Stimulated activated CD4-positive, alpha-beta T cell treated with anti-CD3 and anti-CD28 coated beads, Interleukin-1b, Interleukin-23, amount 100 ng/mL, for 48 hours (primary cell): Measurements from ENCODE around the gene FIBP.
A peak's percentile ranks its signal among the peaks of the same experiment; 100 is the strongest.
"Not testable (repeated sequence)": the region's sequence is repeated elsewhere in the genome, so short reads cannot be mapped to it uniquely, and the experiment has no call there.

Experiments
- DNase-seq: peaks from one replicate; pipeline ENCODE4 v3.0.0-alpha.2; 2020

Gene FIBP

DNA sequence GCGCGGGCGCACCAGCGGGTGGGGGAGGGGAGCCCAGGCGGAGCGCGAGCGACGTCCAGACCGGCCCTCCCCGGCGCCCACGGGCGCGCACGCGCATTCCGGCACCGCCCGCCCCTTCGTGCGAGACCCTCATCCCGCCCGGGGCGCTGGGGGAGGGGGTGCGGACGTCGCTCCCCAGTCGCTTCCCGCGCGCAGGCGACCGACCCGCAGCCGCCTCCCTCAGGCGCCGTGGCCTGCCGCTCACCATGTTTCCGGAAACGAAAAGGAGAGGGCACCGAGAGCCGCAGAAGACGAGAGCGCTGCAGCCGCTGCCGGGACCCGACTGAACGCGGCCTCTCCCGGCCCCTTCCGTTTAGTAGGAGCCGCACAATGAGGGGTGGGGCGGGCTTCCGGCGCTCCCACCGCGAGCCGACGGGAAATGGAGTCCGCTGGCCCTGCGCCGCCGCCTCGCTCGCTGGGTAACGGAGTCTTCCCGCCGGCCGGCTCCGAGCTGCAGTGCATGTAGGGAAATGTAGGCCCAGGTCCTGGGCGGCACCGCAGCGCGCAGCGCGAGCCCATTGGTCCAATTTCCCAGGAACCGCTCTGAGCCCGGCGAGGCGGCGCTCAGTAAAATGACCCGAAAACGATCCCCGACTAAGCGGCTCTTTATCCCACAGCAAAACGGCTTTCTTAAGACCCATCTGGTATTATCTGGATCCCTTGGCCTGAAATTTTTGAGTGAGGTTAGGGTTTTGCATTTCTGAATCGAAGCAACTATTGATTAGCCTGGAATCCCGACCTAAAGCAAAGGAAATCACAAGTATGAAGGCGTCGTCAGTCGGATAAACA is 30.2 kb downstream of the FIBP start, which contains the start of gene CFL1:
Gene CFL1, minus strand, starts transcription at position 328 of the 828 bp plus-strand sequence. Its CDS starts 81 bp downstream, at position 247.
- DNase-seq = peak; percentile 98

DNA sequence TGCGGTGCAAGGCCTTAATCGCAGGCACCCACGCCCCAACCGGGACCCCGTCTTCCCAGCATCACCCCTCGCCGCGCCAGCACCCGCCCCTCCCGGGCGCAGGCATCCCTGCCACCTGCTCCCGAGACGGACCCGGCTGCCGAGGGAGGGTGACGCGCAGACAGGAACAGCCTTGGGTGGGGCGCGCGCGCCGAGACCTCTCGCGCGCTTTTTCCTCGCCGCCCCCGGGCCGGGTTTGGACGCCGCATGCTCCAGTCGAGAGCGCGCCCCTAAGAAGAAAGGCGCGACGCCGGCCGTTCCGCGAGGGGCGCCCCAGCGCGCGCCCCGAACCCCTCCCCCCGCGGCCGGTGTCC is 30.8 kb downstream of the FIBP start:
- peak; percentile 64 for DNase-seq

DNA sequence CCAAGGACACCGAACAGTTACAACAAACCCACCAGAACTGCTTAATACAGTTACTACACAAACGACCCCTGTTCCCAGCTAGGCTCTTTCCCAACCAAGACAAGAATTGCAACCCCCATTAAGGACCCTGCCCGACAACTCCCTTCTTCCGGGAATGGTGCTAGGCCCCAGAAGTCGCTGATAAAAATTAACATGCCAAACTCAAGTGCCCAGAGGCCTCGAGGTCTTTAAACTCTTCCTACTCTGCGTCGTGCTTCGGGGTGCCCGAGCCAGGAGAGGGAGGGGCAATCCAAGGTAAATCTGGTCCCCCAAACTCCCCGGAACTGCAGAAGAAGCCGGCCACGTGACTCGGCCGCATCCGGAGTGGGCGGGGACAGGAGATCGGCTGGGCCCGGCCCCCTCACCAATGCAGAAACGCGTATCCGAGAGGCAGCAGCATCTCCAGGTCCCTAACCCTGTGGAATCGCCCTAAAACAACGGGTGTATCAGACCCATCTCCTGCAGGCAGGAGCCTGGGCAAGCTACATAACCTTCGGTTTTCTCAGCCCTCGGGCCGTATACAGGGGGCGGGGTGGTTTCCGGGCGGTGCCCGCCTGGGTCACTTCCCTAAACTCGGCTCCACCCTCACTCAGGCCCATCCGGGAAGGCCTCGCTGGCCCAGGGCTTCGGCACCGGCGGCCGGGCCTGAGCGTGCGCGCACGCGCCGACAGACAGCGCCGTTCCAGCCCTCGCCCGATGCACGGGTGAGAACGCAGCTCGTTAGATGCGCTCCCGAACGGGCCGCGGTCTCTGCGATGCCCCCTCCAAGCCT is 31.4 kb downstream of the FIBP start:
- DNase-seq = peak; percentile 82

DNA sequence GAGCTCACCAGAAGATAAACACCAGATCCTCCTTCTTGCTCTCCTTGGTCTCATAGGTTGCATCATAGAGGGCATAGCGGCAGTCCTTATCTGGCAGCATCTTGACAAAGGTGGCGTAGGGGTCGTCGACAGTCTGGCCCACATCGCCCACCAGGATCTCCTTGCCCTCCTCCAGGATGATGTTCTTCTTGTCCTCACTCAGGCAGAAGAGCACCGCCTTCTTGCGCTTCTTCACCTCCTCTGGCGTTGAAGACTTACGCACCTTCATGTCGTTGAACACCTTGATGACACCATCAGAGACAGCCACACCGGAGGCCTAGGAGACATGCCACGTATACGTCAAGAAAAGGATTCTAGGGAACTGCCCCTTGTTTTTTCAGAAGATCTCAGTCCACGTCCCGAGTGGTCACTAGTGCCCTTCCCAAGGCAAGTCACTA is 32.3 kb downstream of the FIBP start:
- no peak for DNase-seq

DNA sequence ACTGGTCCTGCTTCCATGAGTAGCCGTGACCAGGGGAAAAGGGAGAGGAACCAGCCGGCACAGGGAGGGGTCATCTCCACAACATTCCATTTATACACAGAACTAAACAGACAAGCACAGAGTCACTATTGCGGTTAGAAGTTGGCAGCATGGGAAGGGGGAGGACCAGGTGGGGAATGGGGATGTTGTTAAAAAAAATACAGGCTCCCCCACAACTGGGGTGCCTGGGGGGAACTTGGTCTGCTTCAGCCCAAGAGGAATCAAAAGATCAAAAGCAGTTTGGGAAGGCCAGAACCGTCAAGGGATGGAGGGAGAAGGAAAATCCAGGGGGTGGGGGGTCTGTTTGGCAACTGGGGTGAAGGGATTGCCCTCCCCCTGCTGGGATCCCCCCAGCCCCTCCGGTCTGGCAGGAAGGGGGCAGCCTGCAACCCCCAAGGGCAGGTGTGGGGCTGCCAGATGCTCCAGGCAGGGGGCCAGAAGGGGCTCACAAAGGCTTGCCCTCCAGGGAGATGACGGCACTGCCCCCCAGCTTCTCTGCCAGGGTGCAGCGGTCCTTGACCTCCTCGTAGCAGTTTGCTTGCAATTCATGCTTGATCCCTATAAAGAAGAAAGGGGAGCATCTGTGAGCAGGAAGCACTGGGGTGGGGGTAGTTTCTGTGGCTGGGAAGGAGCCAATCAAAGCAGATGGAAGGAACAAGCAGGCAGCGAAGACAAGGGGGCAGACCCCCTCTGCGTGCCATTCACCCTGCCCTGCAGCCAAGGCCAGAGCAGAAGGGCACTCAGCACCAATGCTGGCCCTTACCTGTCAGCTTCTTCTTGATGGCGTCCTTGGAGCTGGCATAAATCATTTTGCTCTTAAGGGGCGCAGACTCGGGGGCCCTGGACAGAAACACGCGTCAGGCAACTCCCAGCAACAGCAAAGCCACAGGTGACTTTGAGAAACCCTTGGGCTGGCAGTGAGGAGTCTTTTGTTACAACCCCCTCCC is 33.1 kb downstream of the FIBP start:
- no peak for DNase-seq

DNA sequence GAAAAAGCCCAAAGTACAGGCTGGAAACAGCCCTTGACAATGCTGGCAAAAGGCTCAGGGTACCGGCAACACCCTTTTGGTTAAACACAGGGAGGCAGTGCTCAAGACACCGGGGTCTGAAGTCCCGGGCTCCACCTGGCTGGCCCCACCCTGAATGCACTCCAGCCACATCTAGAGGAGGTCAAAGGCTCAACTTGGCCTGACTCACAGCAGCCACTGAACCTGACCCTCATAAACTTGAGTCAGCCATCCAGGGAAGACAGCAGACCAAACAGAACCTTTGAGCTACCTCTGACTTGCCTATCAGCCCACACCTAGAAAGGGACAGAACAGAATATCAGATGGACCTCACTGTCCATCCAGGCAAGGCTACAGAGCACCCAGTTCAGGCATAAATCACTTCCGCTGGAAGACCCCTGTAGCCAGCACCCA is 34.1 kb downstream of the FIBP start:
- DNase-seq = no peak

DNA sequence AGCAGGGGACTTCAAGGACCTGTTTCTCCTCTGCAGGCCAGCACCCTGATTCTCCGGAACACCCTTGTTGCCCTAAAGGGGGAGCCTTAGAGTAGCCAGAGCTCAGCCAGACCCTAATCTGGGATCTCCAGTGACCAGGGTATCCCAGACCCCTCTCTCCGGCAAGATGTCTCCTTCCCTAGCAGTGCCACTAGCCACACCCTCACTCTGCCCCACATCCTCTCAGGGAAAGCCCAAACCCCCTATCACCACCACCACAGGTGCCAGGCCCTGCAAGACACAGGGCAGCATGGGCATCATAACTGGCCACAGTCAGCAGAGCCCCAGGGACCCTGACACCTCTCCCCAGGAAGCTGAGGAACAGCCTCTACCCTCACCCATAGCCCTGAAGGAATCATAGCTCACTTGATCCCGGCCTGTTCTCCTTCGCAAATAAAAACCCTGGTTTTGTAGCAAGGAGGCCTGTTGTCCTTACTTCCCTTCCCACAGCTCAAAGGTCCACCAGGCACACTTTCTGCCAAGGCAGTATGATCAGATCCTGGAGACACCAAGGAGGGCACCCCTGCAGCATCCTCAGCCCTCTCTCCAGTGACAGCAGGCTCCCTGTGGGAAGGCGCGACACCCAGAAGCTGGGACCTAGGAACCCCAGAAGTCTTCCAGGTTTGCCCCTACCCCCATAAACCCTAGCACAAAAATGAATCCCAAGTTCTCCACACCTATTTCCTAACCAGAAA is 34.9 kb downstream of the FIBP start:
- DNase-seq = no peak

DNA sequence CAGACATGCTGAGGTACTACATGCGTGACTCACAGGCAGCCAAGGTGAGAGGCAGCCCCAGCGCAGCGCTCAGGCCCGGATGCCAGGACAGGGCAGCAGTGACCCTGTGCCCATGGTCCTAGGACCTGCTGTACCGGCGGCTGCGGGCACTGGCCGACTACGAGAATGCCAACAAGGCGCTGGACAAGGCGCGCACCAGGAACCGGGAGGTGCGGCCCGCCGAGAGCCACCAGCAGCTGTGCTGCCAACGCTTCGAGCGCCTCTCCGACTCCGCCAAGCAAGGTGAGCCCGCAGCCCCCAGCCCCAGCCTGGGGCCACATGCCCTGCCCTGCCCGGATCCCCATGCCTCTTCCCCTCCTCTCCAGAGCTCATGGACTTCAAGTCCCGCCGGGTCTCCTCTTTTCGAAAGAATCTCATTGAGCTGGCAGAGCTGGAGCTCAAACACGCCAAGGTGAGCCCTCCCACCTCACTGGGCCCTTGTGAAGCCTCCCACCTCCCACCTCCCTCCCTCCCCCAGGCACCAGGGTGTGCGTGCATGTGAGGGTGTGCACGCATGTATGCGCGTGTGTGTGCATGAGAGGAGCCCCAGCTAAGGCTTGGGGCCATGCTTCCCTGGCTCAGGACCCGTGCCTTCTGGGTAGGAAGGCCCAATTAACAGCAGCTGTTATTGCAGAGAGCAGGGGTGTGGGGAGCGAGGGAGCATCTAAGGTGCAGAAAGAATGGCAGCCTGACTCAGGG is 35.6 kb downstream of the FIBP start:
- no peak for DNase-seq

DNA sequence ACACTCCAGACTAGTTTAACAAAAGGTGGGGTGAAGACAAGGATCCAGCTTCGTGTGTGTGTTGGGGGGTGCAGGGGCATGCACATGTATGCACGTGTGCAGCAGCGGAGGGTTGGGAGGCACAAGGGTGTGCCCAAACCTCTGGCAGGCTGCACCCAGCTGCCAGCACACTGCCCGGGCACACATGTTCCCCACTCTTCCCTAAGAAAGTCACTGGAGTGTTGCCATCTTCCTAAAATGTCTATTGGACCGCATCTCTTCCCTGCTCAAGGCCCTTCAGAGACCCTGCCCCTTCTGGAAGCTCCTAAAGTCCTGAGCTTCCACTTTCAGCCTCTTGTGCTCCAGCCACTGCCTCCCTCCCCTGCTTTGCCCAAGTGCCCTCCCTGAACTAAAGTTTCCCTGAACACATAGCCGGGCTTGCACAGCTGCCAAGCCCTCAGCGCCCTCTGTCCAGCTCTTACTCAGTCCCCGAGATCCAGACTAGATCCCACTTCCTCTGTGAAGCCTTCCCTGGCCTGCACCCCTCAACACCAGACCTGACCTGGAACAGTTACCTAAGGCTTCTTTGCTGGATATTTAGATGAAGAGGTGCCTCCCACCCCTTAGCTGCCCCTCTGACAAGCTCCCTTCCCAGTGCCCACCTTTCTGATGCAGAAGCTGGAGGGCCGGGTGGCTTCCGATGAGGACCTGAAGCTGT is 36.3 kb downstream of the FIBP start:
- no peak for DNase-seq

DNA sequence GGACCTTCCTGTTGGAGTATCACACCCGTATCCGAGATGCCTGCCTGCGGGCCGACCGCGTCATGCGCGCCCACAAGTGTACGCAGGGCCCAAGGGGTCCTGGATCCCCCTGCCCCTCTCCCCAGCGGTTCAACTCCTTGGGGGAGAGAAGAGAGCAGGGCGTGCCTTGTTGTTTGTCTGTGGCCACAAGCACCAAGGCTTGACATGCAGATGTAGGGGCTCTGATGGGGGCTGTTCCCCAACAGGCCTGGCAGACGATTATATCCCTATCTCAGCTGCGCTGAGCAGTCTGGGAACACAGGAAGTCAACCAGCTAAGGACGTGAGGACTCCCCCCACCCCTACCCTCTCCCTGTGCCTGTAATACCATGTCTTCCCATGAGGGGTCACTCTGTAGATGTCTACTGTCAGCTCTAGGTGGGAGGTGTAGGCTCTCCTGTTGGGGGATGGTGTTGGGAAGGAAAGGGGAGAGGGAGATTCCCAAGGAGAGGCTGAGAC is 37.1 kb downstream of the FIBP start:
- DNase-seq = no peak

DNA sequence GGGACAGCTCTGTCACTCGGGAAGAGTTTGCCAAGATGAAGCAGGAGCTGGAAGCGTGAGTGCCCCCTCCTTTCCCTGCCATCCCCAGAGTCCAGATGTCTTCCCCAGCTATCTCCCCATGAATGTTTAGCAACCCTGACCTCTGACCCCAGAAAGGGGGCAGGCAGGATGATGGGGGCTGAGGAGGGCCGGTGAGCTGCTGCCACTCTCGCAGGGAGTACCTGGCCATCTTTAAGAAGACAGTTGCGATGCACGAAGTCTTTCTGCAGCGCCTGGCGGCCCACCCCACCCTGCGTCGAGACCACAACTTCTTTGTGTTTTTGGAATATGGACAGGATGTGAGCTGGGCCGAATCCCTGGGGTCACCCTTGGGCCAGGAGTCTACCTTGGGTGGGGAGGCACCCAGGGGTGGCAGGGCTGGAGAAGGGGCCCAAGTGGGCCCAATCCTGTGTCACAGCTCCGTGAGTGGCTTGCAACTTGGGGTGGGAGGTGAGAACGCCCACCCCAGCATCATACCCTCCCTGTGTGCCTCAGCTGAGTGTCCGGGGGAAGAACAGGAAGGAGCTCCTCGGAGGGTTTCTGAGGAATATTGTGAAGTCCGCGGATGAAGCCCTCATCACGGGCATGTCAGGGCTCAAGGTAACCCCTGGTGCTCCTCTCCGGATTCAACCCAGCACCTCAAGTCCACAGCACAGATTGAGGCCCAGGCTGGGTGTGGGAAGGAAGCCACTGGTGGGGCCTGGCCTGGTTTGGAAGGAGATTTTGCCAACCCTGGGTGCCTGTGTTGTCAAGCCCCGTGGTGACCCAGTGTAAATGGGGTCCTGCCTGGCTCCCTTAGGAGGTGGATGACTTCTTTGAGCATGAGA is 37.8 kb downstream of the FIBP start:
- DNase-seq = no peak

DNA sequence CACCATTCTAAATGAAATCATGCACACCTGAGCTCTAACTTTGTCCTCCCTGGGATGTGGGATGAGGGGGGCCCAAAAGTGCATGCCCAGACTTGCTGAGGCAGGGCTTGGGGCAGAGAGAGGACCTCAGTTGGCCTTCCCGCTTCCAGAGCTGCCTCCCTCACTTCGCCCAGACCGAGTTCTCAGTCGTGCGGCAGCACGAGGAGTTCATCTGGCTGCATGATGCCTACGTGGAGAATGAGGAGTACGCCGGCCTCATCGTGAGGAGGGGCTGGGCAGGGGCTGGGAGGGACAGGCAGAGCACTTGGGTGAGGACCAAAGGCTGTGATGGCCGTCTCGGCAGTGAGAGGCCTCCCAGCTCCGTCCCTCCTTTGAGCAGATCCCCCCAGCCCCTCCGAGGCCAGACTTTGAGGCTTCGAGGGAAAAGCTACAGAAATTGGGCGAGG is 38.5 kb downstream of the FIBP start:
- DNase-seq = no peak

DNA sequence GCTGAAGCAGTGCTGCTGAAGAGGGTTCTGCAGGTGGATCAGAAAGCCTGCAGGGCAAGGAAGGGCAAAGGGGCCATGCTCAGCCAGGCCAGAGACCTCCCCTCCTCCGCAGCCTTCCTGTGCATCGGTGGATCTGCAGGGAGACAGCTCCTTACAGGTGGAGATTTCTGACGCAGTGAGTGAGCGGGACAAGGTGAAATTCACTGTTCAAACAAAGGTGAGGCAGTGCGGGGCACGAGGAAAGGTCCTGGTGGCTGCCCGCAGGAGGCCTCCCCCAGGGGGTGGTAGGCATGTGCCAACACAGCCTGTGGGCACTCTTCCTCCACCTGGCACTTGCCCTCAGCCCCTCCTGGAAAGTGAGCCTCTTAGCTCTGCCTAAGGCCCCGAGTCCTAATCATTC is 38.9 kb downstream of the FIBP start:
- DNase-seq = no peak

DNA sequence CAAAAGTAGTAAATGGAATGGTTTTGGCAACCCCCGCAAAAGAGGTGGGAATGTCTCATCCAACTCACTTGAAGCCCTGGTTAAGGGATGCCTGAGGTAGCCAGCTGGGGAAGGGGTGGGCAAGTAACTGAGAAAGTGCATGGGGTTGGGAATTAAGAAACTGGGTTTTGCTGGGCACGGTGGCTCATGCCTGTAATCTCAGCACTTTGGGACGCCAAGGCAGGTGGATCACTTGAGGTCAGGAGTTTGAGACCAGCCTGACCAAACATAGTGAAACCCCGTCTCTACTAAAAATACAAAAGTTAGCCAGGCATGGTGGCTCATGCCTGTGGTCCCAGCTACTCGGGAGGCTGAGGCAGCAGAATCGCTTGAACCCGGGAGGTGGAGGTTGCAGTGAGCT is 39.6 kb downstream of the FIBP start:
- DNase-seq = not testable (repeated sequence)

DNA sequence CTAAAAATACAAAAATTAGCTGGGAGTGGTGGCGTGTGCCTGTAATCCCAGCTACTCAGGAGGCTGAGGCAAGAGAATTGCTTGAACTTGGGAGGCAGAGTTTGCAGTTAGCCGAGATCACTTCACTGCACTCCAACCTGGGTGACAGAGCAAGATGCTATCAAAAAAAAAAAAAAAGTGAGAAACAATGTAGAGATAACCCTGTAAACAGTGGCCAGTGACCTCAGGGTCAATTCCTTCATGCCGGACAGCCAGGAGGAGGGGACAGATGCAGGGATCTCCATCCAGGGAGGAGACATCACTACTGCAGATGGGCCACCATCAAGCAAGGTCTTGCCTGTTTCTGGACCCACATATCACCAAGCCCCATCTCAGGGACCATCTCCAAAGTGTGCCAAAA is 40.5 kb downstream of the FIBP start:
- no peak for DNase-seq

DNA sequence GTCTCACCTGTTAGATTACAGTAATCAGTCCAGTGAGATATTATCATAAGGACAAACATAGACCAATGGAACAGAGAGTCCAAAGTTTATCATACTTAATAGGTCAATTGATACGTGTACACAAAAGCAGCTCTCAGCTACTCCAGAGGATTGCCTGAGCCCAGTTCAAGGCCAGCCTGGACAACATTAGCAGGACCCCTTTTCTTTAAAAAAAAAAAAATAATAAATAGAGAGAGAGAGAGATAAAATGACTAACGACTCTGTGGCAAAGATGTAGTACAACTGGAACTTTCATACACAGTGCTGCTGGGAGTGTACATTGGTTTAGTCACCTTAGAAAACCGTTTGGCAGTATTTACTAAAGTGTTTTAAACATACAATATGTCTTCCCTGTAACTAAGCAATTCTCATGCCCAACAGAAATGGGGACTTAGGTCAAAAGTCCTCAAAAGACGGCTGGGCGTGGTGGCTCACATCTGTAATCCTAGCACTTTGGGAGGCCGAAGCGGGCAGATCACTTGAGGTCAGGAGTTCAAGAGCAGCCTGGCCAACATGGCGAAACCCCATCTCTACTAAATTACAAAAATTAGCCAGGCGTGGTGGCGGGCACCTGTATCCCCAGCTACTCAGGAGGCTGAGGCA is 43.9 kb downstream of the FIBP start:
- no peak for DNase-seq

DNA sequence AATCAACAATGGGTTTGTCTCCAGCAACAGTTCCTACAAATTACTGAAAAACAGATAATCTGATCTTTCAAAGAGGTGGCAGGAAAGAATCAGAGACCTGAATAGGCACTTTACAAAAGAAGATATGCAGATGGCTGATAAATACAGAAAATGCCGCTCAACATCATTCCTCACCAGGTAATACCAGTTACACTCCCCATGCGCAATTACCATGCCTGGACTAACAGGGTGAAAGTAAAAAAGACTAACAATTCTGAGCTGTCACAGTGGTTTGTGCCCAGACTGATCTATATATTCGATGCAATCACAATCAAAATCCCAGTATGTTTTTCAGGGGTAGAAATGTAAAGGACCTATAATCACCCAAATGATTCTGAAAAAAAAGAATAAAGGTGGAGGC is 44.5 kb downstream of the FIBP start:
- DNase-seq = no peak

DNA sequence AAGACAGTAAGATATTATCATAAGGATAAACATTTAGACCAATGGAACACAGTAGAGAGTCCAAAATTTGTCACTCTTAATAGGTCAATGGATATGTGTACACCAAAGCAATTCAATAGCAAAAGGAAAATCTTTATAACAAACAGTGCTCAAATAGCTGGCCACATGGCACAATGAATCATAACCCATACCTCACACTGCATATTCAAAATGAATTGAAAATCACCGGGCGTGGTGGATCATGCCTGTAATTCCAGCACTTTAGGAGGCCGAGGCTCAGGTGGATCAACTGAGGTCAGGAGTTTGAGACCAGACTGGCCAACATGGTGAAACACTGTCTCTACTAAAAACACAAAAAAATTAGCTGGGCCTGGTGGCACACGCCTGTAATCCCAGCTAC is 46.1 kb downstream of the FIBP start:
- no peak for DNase-seq

DNA sequence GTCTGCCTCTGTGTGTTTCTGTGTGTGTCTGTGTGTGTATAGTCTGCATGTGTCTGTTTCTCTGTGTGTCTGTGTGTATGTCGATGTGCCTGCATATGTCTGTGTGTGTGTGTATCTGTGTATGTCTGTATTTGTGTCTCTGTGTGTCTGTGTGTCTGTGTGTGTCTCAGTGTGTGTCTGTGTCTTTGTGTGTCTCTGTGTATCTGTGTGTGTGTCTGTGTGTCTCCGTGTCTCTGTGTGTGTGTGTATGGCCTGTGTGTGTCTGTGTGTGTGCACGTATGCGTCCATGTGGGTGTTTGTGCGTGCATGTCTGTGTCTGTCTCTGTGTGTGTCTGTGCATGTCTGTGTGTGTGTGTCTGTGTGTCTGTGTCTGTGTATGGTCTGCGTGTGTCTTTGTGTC is 54.1 kb downstream of the FIBP start:
- no peak for DNase-seq
